Progenitor cell of endocrine pancreas (in vitro differentiated cells): ENCODE results near the gene SLPI. TPM values are rescaled to one million over a fixed set of nuclear protein-coding genes. Genes with fewer than 3 reads are reported as not detected.

Source experiments
- DNase-seq: peaks from one replicate; pipeline ENCODE4 v3.0.0; 2021; ENCODE audit warnings: low spot score; ENCODE audit not compliant: unreplicated experiment
- H3K27ac Mint-ChIP-seq: 2 replicates; pipeline ENCODE4 v1.8.0; 2021; ENCODE audit warnings: mild to moderate bottlenecking, moderate library complexity, mixed read lengths
- H3K27me3 Mint-ChIP-seq: 2 replicates; pipeline ENCODE4 v1.8.0; 2021; ENCODE audit warnings: mixed read lengths
- H3K36me3 Mint-ChIP-seq: 2 replicates; pipeline ENCODE4 v1.8.0; 2022; ENCODE audit warnings: mixed read lengths; ENCODE audit not compliant: insufficient read depth
- H3K4me1 Mint-ChIP-seq: 2 replicates; pipeline ENCODE4 v1.8.0; 2021; ENCODE audit warnings: low read depth, mixed read lengths
- H3K4me3 Mint-ChIP-seq: 2 replicates; pipeline ENCODE4 v1.8.0; 2021; ENCODE audit warnings: low read depth, mild to moderate bottlenecking, moderate library complexity, mixed read lengths
- H3K9me3 Mint-ChIP-seq: 2 replicates; pipeline ENCODE4 v1.8.0; 2021; ENCODE audit warnings: low read depth, mixed read lengths
- CTCF ChIP-seq: fragments of 200-600 bp; sonication (generic); IDR thresholded peaks from one replicate; pipeline ENCODE4 v1.5.0; 2021; ENCODE audit warnings: antibody characterized with exemption, mild to moderate bottlenecking; ENCODE audit not compliant: unreplicated experiment
- total RNA-seq: library from RNA; stranded (reverse); gene quantifications from 2 replicates; pipeline ENCODE4 v1.2.1, GENCODE V29; 2021

SLPI gene
- total RNA-seq, 1 donor from 2014 or later, result not detected

- no peak for TF ChIP-seq CTCF
- DNase-seq, result no peak
- H3K27ac Mint-ChIP-seq, result no peak overlapping the region
- H3K4me1 Mint-ChIP-seq, result peaks cover 11% of the 10 kb centered on the region
- H3K9me3 Mint-ChIP-seq, result no peaks in the 10 kb centered on the region
- H3K36me3 Mint-ChIP-seq, result no peaks in the 10 kb centered on the region
- H3K27me3 Mint-ChIP-seq, result peaks cover 27% of the 10 kb centered on the region
- H3K4me3 Mint-ChIP-seq, result no peak overlapping the region
These were observed 5.8 kb downstream of the SLPI start for GRCh38 chr20:45248609-45249008.

GRCh38 chr20:45247865-45248264 is 6.5 kb downstream of the SLPI start:
- no peak for DNase-seq

GRCh38 chr20:45246109-45246508 is 8.3 kb downstream of the SLPI start:
- Mint-ChIP-seq H3K27ac (no peak overlapping the region), H3K27me3 (peaks cover 34% of the 10 kb centered on the region), H3K36me3 (no peaks in the 10 kb centered on the region), H3K9me3 (no peaks in the 10 kb centered on the region), H3K4me3 (no peak overlapping the region), H3K4me1 (peaks cover 10% of the 10 kb centered on the region)
- TF ChIP-seq CTCF, result no peak
- DNase-seq, result no peak

More at GRCh38 chr20:45247865-45248264, 6.5 kb downstream of the SLPI start:
- Mint-ChIP-seq H3K4me1 (peaks cover 11% of the 10 kb centered on the region), H3K36me3 (no peaks in the 10 kb centered on the region), H3K9me3 (no peaks in the 10 kb centered on the region), H3K4me3 (no peak overlapping the region), H3K27me3 (peaks cover 32% of the 10 kb centered on the region), H3K27ac (no peak overlapping the region)
- no peak for TF ChIP-seq CTCF

- Mint-ChIP-seq H3K9me3 (peaks cover 6% of the 10 kb centered on the region), H3K27ac (no peak overlapping the region), H3K27me3 (peaks cover 42% of the 10 kb centered on the region), H3K4me1 (no peaks in the 10 kb centered on the region), H3K4me3 (no peak overlapping the region), H3K36me3 (no peaks in the 10 kb centered on the region)
- DNase-seq, result no peak
- no peak for TF ChIP-seq CTCF
These were observed 16.2 kb downstream of the SLPI start for GRCh38 chr20:45238139-45238538.

- Mint-ChIP-seq H3K27ac (no peak overlapping the region), H3K36me3 (no peaks in the 10 kb centered on the region), H3K9me3 (peaks cover 6% of the 10 kb centered on the region), H3K4me3 (no peak overlapping the region), H3K4me1 (no peaks in the 10 kb centered on the region), H3K27me3 (peaks cover 41% of the 10 kb centered on the region)
- TF ChIP-seq CTCF, result peak; percentile 36
- no peak for DNase-seq
These were observed 18.4 kb downstream of the SLPI start for GRCh38 chr20:45235995-45236394.
